ENCODE measurements around the gene RBM34.

The RBM34 gene

DNA sequence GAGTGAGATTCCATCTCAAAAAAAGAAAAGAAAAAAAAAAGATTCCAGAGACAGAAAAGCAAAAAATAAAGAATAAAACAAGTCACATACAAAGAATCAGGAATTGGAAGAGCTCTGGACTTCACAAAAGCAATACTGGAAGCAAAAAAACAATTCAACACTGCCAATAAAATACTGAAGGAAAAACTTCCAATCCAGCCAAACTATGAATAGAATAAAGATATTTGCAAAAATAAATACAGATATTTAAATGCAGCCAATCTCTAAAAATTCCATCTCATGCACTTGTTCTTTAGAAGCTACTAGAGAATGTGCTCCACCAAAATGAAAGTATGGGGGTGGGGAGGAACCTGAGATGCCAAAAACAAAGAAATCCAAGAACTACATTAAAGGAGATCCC is 29.4 kb upstream of the RBM34 start:
- DNase-seq (ENCODE audit: low read depth) = no peak
- no peak overlapping the region for H3K4me3 ChIP-seq (ENCODE audit: control insufficient read depth, low read depth, low read length)
- TF ChIP-seq CTCF (conservative IDR thresholded peaks at IDR 0.05; ENCODE audit: control insufficient read depth, insufficient read depth, low read depth, low read length) = no peak

DNA sequence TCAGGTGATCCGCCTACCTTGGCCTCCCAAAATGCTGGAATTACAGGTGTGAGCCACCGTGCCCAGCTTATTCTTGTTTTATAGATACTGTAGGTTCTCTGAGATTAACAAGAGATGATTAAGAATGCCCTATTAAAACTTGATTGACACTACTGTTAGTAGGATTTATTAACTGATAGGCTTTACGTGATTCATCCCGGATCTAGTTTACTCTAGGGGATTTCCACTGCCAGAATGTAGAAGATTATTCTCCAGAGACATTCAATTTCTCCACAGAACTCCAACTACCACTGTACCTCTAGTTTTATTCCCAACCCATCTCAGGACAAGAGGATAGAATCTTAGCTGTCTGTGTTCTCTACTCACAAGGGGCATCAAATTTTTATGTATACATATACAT is 26.3 kb upstream of the RBM34 start:
- no peak for DNase-seq (ENCODE audit: low read depth)
- H3K4me3 ChIP-seq (ENCODE audit: control insufficient read depth, low read depth, low read length) = no peak overlapping the region
- no peak for TF ChIP-seq CTCF (conservative IDR thresholded peaks at IDR 0.05; ENCODE audit: control insufficient read depth, insufficient read depth, low read depth, low read length)

GRCh38 chr1:235181561-235182245 is 20.7 kb upstream of the RBM34 start:
- H3K4me3 ChIP-seq (ENCODE audit: control insufficient read depth, low read depth, low read length) = no peak overlapping the region
- no peak for TF ChIP-seq CTCF (conservative IDR thresholded peaks at IDR 0.05; ENCODE audit: control insufficient read depth, insufficient read depth, low read depth, low read length)
- DNase-seq (ENCODE audit: low read depth) = no peak

DNA sequence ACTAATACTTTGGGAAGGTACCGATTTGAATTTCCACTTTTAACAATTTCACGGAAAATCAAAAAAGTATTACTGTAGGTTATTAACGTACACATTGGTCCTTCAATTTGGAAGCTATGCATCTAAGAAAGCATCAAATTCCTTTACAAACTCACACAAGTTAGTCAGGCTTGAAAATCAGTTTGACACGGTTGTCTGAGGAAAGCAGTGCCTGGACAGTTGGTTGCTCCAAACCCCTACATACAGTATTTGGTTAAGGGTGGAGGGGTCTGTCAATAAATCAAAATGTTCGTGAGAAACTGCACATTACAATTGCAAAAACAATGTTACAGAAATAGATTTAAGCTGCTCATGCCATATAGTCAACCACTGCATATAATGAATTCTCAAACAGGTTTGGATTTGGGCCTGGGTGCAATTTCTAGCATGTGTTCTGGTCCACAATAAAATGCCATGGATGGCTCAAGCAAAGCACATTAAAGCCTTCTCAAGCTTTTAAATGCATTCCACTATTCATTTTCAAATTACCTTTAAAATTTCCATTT is 19.9 kb upstream of the RBM34 start:
- H3K4me3 ChIP-seq (ENCODE audit: control insufficient read depth, low read depth, low read length) = no peak overlapping the region
- no peak for TF ChIP-seq CTCF (conservative IDR thresholded peaks at IDR 0.05; ENCODE audit: control insufficient read depth, insufficient read depth, low read depth, low read length)
- DNase-seq (ENCODE audit: low read depth) = no peak

GRCh38 chr1:235176486-235176885 is 15.4 kb upstream of the RBM34 start:
- H3K4me3 ChIP-seq (ENCODE audit: control insufficient read depth, low read depth, low read length) = no peak overlapping the region
- no peak for DNase-seq (ENCODE audit: low read depth)
- TF ChIP-seq CTCF (conservative IDR thresholded peaks at IDR 0.05; ENCODE audit: control insufficient read depth, insufficient read depth, low read depth, low read length) = no peak

- DNase-seq (ENCODE audit: low read depth) = no peak
- no peak overlapping the region for H3K4me3 ChIP-seq (ENCODE audit: control insufficient read depth, low read depth, low read length)
- no peak for TF ChIP-seq CTCF (conservative IDR thresholded peaks at IDR 0.05; ENCODE audit: control insufficient read depth, insufficient read depth, low read depth, low read length)
These were observed 8.9 kb upstream of the RBM34 start for GRCh38 chr1:235169986-235170385.
